Stimulated activated CD4-positive, alpha-beta T cell treated with anti-CD3 and anti-CD28 coated beads, Interleukin-15, amount 100 ng/mL, for 48 hours (primary cell): ENCODE data around the gene THPO.

Experiments used
- DNase-seq, 2 donors: peaks; one replicate each; pipeline ENCODE4 v3.0.0-alpha.2; 2020; ENCODE audit warnings: low read depth in 2 of 2

The THPO gene

DNA sequence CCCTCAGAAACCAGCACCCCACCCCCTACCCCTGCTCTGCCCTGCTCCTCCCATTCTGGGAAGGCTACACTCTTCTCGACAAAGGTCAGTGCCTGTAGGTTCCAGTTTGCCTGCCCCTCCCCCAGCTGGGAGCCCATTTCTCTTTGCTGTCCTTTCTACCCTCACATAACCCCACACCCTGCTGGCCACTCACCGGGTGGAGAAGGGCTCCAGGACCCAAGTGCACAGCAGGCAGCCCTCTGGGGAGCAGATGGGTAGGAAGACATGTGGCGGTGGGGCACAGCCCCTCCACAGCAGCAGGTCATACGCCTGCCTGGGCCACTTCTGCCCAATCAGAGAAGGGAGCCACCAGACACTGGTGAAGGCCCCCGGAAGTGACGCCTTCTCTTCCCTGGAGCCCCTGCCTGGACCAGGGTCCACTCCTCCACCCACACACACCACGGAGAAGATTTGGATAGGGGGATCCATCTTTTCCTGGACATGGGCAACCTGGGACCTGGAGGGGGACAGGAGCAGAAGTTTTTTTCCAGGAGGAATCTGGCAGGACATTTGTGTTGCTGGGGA, at the start of gene THPO:
THPO (minus strand) TSS at position 326 of the 564 bp plus-strand sequence. CDS start 1,948 bp downstream, outside the sequence.
- DNase-seq: no peak

DNA sequence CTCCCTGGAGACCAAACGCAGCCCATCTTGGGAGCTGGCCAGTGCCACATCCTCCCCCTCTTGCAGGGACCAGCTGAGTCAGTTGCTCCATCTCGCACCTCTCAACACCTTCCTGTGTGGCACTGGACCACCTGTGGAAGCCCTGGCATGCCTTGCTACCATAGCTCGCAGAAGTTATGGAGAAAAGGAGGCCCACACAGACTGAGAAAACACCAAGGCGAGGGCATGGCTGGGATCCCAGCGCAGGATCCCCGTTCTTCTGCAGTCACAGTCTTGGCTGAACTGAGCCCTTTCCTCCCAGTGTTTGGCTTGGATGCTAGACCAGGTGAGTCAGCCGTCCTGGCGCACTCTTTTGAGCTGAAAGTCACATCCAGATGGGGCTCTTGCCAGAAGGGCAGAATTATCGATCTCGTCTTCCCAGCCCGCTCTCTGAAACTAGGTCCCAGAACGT, 48.7 kb upstream of the THPO start:
- DNase-seq: no peak

DNA sequence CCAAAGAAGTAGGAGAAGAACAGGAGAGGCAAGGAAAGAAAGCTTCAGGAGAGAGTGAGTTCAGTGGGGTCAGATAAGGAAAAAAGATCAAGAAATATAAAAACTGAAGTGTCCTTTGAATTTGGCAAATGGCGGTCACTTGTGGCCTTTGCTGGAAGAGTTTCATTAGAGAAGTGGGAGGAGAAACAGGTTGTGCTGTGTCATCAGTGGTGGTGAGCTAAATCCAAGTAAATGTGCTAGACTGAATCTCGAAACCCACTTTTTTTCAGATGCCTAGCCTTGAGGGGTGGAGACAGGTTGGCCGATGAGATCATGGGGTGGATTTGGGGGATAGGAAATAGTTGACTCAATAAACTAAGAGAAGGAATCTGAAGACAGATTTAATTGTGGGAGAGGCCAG, 45.6 kb upstream of the THPO start:
- no peak for DNase-seq

DNA sequence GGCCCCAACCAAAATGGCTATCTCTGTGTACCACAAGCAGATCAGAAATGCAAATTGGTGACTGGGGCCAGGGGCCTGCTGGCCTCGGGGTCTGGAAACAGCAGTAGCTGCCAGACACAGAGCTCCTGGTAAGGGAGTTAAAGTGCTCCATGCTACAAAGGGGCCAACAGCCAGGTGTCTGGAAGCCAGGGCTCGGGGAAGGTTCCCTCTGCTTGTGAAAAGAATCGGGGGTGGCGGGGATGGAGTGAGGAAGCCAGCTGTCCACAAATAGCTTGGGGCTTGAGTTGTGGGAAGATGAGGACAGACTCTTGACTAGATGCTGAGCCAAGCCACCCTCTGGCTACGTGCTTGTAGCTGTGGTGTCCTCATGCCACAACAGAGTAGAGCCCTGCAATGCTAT, 41.2 kb upstream of the THPO start:
- DNase-seq: no peak

DNA sequence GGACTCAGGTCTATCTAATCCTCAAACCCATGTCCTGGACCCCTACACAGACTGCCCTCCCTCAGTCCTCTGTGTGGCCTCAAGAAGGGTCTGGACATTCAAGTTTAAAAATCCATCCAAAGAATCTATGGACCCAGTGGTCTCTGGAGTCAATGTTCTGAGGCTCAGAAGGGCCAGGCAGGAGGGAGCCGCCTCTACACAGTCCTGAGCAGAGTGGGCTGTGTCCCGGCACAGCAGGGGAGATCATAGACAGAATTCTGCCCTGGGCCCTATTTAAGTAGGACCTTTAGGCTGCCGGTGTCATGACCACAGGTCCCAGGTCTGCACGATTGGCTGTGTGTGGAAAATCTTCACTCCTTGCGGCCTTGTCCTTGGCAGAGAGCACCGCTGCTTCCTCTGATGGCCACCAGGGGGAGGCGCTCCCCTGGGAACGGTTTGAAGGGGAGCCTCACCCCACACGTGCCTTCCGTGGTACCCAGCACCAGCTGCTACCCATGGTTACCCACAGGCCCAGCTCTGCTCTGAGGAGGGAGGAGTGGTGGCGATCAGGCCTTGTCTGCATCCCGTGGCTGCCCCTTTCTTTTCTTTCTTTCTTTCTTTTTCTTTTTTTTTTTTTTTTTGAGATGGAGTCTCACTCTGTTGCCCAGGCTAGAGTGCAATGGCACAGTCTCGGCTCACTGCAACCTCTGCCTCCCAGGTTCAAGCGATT, 39.8 kb upstream of the THPO start:
- peak; percentile 58 to 68 for DNase-seq

DNA sequence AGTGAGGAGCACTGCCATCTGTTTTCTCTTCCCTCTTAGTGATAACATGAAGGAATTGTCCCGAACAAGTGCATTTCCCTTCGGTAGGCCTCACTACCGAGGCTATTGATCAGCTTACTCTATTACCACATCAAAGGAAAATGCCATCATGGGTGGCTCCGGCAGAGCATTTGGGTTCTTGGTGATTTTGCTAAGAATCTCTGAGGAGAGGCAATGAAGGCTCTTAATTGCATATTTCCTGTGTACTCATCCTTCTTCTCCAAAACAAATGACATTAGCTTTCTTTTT, 37.1 kb upstream of the THPO start:
- no peak for DNase-seq

DNA sequence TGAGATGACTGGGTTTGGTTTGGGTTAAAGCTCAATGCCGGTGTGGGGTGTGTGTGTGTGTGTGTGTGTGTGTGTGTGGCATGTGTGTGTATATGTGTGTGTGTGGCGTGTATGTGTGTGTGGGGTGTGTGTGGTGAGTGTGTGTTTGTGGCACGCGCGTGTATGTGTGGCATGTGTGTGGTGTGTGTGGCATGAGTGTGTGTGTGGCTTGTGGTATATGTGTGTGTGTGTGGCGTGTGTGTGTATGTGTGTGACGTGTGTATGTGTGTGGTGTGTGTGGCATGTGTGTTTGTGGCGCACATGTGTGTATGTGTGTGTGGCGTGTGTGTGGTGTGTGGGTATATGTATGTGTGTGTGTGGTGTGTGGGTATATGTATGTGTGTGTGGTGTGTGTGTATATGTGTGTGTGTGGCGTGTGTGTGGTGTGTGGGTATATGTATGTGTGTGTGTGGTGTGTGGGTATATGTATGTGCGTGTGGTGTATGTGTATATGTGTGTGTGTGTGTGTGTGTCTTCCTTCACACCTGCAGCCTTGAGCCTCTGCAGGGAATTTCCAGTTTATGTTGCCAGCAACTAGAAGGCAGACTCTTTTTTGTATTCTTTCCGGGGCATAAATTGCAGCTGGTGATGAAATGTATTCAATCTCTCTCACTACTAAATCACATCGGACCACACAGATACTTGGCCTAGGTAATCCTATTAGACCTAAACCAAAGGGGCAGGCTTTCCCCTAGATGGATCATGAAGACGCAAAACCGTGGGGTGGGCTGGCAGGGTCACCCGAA, 36.6 kb upstream of the THPO start:
- DNase-seq: no peak

DNA sequence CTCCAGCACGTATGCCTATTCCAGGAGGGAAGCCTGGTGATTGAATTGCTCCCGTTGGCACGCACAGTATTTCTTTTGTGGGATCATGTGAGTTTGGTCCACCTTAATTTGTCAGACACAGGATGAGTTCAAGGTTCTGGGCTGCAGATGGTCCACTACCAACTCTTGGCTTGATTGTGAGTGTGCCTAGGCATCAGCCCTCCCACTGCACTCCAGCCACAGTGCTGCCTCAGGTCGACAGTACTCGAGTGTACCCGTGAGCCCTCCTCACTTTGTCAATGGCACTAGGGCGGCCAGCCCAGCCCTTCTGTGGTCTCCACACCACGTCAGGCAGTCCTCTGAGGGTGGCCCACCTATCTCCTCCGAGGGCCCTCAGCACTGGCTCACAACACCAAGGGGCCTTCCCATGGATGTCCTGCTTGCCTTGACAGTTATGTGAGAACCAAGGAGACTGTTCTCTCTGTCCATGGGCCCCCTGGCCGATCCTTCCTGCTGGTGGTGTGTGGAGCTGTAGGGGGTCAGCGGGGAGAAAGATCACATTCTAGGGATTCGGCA, 32.0 kb upstream of the THPO start:
- no peak for DNase-seq

DNA sequence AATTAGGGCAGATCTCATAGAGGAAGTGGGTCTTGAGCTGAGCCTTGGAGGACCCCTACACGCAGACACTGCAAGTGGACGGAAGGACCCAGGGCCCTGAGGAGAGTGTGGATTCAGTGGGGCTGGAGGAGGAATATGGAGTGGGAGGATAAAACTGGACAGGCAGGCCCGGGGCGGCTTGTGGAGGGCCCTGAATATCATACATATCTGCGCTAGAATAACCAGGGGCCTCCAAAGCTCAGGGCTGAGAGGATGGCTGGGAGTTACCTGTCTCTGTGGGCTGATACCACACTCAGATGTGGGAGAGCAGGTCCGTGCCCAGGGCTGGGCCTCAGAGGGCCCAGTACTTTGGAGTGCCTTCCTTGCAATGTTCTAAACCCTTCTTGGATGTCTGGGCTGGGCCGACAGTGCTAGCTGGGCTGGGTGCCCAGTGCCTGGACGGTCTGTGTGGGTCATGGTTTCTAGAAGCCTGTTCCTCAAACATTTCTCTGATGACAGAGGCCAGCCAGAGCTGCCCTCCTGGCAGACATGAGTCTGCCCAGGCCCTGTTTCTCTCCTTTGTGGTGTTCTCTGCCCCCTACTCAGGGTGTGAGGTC, 31.4 kb upstream of the THPO start:
- DNase-seq: no peak

DNA sequence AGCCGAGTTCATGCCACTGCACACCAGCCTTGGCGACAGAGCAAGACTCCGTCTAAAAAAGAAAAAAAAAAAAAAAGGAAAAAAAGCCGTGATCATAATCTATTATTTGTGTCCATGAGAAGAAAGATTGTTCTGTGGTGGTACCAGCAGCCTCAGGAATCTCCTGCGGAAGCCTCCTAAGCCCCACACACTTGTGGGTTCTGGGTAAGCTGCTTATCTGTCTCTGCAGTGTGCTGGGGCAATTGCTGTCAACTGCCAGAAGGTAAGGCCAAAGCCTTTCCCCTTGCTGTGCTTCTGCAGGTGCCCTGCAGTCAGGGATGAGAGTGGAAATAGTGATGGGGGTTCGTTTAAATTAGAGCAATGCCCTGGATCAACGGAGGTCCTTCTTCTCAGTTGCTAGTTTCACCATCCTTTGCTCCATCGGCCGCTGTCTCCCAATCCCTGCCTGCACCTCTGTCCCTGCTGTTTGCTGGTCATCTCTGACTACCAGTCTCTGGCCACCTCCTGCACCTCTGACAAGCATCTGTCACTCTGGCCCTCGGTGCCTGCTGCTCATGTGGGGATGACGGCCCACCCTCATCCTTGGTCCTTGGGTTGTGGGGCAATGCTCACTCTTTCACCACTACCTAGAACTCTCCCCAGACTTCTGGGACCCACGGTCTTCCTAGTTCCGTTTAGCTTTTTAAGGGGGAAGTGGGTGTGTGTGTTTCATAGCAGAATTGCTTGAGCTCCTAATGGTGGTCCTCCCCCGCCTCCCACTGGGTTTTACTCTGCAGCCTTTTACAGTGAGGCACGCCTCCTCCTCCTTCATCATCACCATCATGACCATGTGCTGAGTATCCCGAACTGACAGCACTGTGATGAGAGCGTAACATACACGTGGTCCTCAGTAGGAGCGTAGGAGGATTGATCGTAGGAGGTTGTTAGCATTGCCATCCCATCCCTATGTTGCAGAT, 27.3 kb upstream of the THPO start:
- DNase-seq: no peak

DNA sequence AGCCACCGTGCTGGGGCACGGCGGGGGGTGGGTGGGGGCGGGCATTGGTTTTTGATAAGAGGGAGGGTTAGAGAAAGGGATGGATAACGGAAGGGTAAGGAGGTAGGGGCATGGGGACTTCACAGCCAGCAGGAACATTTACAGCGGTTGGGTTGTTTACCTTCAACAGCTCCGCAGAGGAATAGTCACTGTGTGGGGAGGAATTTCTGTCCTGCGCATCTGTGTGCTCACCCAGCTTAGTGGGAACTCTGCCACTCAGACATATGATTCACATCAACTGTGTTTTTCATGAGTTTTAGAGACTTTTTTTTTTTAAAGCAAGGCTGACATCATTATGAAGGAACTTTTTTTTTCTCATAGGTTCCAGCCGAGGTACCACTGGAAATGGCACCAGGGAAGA, 21.4 kb upstream of the THPO start:
- DNase-seq: no peak

DNA sequence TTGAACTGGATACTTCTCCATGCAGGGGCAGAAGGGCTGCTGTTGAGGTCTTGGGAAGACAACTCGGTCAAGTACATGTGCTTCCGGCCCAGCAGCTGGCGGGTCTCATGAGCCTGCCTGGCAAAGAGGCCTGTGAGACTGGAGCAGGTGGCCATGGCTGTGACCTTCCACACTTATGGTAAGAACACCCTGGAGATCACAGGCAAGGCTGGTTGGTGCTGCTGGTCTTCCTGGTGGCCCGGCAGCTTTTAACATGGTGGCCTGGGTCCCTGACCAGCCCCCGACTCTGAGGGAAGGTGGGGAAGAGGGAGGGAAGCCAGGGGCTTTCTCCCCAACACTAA, 17.3 kb upstream of the THPO start:
- no peak for DNase-seq

DNA sequence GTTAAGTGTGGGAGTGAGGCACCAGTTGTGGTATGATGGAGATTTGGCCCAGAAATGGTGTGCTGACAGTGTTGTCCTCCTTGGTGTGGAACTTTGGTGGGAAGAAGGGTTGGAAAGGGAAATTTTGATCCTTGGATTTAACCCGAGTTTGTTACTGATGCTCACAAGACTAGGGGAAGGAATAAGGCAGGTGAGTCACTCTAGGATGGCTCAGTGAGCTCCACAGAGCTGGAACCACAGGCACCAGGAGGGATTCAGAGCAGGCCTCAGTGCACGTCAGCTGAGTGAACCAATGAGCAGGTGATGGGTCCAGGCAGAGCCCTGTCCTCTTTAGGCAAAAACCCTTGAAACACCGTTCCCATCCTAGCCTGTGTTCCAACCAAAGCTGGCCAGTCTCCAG, 13.3 kb upstream of the THPO start:
- DNase-seq: no peak

DNA sequence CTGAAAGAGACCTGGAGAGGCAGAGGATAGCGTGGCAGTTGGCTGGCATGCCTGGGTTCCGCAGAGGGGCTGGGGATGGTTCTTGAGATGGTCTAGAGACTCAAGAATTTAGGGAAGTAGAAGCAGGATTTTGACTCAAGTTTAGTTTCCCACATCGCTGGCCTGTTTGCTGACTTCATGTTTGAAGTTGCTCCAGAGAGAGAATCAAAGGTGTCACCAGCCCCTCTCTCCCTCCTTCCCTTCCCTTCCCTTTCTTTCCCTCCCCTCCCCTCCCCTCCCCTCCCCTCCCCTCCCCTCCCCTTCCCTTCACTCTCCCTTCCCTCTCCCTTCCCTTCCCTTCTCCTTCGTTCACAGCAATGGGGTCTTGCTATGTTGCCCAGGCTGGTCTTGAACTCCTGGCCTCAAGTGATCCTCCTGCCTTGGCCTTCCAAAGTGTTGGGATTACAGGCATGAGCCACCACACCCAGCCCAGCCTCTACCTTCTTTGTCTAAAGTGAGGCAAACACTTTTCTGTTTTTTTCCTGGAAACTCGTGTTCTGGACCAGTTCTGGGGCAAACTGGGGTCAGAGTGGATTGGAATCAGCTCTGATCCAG, 12.0 kb upstream of the THPO start:
- DNase-seq: no peak

DNA sequence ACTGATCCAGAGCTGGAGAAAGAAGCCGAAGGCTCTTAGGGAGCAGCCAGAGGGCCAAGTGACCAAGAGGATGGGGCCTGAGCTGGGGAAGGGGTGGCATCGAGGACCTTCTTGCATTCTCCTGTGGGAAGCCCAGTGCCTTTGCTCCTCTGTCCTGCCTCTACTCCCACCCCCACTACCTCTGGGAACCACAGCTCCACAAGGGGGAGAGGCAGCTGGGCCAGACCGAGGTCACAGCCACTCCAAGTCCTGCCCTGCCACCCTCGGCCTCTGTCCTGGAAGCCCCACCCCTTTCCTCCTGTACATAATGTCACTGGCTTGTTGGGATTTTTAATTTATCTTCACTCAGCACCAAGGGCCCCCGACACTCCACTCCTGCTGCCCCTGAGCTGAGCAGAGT, 11.4 kb upstream of the THPO start:
- DNase-seq: no peak

DNA sequence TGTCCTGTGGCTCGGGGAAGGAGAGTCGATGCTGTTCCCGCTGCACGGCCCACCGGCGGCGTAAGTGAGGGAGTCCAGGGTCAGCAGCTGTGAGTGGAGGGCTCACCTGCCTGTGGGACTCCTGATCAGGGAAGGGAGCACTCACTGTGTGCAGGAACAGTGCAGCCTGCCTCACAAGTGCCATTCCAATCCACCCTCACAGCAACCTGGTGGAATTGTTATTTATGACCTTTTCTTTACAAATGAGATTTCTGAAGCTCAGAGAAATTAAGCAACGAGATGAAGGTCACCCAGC, 10.9 kb upstream of the THPO start:
- DNase-seq: no peak

DNA sequence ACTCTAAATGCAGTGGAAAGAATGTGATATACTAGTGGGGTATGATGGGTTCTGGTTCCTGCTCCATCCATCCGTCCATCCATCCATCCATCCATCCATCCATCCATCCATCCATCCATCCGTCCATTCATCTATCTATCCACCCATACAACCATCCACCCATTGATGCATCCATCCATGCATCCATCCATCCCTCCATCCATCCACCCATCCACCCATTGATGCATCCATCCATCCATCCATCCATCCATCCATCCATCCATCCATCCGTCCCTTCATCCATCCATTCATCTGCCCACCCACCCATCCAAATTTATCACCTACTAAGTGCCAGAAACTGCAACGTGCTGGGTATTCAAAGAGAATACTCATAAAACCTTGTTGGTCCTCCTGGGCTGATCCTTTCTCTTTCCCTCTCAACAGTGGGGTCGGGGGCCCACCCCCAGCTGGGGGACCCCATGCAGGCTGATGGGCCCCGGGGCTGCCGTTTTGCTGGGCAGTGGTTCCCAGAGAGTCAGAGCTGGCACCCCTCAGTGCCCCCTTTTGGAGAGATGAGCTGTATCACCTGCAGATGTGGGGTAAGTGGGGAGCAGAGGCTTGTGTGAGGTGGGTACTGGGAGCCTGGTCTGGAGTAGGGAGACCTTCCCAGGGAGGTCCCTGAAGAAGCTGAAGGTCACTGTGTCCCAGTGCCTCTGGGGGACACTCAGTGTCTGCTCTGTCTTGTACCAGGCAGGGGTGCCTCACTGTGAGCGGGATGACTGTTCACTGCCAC, 10.3 kb upstream of the THPO start:
- DNase-seq: no peak

DNA sequence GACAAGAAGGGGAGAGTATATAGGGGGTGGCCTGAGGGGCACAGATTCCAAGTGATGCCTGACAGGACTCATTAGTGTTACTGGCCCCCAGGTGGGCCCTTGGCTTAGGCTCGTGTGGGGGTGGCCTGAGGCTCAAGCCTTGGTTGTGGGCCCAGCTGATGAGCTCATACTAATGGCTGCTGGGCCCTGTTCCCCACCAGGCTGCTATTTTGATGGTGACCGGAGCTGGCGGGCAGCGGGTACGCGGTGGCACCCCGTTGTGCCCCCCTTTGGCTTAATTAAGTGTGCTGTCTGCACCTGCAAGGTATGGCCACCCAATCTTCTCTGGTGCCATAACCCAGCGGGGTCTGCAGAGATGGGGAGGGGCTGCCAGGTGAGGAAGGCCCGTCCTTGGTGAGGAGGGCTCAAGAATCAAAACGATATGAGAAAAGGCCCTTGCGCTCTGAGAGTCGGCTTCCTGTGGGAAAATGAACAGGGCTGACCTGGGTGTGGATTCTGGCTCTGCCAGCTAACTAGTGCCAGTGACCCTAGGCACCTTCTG, 9.2 kb upstream of the THPO start:
- DNase-seq: no peak

DNA sequence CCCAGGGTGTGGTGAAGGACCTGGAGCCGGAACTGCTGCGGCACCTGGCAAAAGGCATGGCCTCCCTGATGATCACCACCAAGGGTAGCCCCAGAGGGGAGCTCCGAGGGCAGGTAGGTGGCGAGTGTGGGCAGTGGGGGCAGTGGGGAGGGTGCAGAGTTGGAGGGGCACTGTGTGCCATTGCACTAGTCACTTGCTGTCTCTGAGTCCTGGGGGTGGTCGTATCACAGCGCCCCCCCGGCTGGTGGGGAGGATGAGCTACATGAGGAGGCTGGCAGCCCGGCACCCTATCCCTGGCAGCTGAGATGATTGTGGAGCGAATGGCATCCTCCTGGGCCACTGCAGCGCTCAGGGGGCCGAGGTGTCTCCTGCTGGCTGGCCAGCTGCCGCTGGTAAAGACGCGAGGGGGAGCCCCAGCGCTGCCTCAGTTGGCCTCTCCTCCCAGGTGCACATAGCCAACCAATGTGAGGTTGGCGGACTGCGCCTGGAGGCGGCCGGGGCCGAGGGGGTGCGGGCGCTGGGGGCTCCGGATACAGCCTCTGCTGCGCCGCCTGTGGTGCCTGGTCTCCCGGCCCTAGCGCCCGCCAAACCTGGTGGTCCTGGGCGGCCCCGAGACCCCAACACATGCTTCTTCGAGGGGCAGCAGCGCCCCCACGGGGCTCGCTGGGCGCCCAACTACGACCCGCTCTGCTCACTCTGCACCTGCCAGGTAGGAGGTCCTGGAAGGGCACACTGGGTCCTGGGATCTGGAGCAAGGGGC, 8.2 kb upstream of the THPO start:
- DNase-seq: no peak
